K562 (cell line): ENCODE results near the gene EVI5L. TPM values are rescaled to one million over a fixed set of nuclear protein-coding genes. Genes with fewer than 3 reads are reported as not detected.

Experiments used
- ATAC-seq: fragments of 200-7000 bp; cut with Tn5 transposase; 3 replicates; pipeline ENCODE4 v1.9.1; 2020; ENCODE audit warnings: moderate library complexity
- BruUV-seq: library from RNA; stranded (reverse); fragments of 400-500 nt; replicated peaks from 2 replicates; lab custom pipeline; 2021; lab: Mats Ljungman, UMichigan
- CTCF ChIA-PET: fragments of 300-600 bp; formaldehyde crosslinking; extraction: SDS; loops from one replicate; lab custom pipeline; 2021; ENCODE audit warnings: low intra/inter-chr PET ratio; lab: Yijun Ruan, JAX
- POLR2A ChIA-PET: fragments of 300-600, 350-650 bp; sonication (Branson Sonifier 250); formaldehyde crosslinking; extraction: SDS; loops from one replicate; lab custom pipeline; 2021; ENCODE audit warnings: antibody characterized with exemption, inconsistent platforms; lab: Yijun Ruan, JAX
- DNase-seq, 4 experiments: peaks; one replicate each; pipeline versions ENCODE4 v3.0.0 to v3.0.0-alpha.2; 2011 to 2018; ENCODE audit warnings: low spot score in 3 of 4, mixed read lengths in 3 of 4; ENCODE audit errors: extremely low read depth in 1 of 4
- FAIRE-seq: peaks from 2 replicates; lab custom pipeline; 2011; peaks lifted over from hg19 to GRCh38; lab: Jason Lieb, UNC
- H2AFZ ChIP-seq: 2 replicates; pipeline ENCODE4 v1.6.0; 2011; ENCODE audit warnings: low read depth, low read length, control low read depth, inconsistent platforms
- H3K27ac ChIP-seq: fragments of 200-600 bp; 3 replicates; pipeline ENCODE4 v1.8.0; 2011; ENCODE audit warnings: low read depth, mild to moderate bottlenecking, control low read depth, inconsistent platforms, low read length, moderate library complexity, mixed read lengths; ENCODE audit errors: extremely low read depth
- H3K27me3 ChIP-seq, 2 experiments: fragments of 300-600 bp in 1 of 2; 2 replicates in 1 of 2; 3 replicates in 1 of 2; pipeline versions ENCODE4 v1.6.0 to v1.8.0; 2011; ENCODE audit warnings: inconsistent platforms in 2 of 2, low read length in 2 of 2, mild to moderate bottlenecking in 1 of 2, mixed read lengths in 1 of 2, moderate library complexity in 1 of 2; ENCODE audit not compliant: control insufficient read depth in 2 of 2, insufficient read depth in 2 of 2
- H3K36me3 ChIP-seq: fragments of 300-600 bp; 3 replicates; pipeline ENCODE4 v1.8.0; 2011; ENCODE audit warnings: mild to moderate bottlenecking, low read length, inconsistent platforms; ENCODE audit not compliant: control insufficient read depth, insufficient read depth
- H3K4me1 ChIP-seq, 2 experiments: fragments of 200-600 bp in 1 of 2; replicated peaks in 1 of 2; 2 replicates in 1 of 2; 3 replicates in 1 of 2; pipeline versions ENCODE4 v1.5.1 to v1.8.0; 2011; ENCODE audit warnings: inconsistent platforms in 2 of 2, low read length in 2 of 2, mild to moderate bottlenecking in 1 of 2, mixed read lengths in 1 of 2, moderate library complexity in 1 of 2; ENCODE audit not compliant: control insufficient read depth in 2 of 2, insufficient read depth in 2 of 2
- H3K4me2 ChIP-seq: 2 replicates; pipeline ENCODE4 v1.6.1; 2011; ENCODE audit warnings: low read length, control low read depth, inconsistent platforms, mixed read lengths; ENCODE audit not compliant: insufficient read depth
- H3K4me3 ChIP-seq: fragments of 200-600 bp; sonication (generic), shearing (Covaris generic); 2 replicates; pipeline ENCODE4 v1.5.1; 2016; ENCODE audit warnings: control low read depth, inconsistent platforms
- H3K79me2 ChIP-seq: fragments of 200-600 bp; 3 replicates; pipeline ENCODE4 v1.8.0; 2011; ENCODE audit warnings: low read length, inconsistent platforms; ENCODE audit not compliant: control insufficient read depth, insufficient read depth
- H3K9ac ChIP-seq, 2 experiments: 2 replicates each; pipeline versions ENCODE4 v1.6.0 to v1.6.1; 2011; ENCODE audit warnings: low read depth in 2 of 2, low read length in 2 of 2, control low read depth in 1 of 2, inconsistent platforms in 1 of 2, mild to moderate bottlenecking in 1 of 2, mixed read lengths in 1 of 2; ENCODE audit not compliant: insufficient read depth in 1 of 2
- H3K9me1 ChIP-seq: one replicate; pipeline ENCODE4 v1.6.0; 2011; ENCODE audit warnings: inconsistent platforms, mild to moderate bottlenecking, low read length, moderate library complexity; ENCODE audit not compliant: control insufficient read depth, insufficient read depth
- H3K9me3 ChIP-seq: replicated peaks from 2 replicates; pipeline ENCODE4 v1.5.1; 2011; ENCODE audit warnings: low read depth, low read length, inconsistent platforms; ENCODE audit not compliant: control insufficient read depth, insufficient read depth
- H4K20me1 ChIP-seq: replicated peaks from 2 replicates; pipeline ENCODE4 v1.6.1; 2011; ENCODE audit warnings: low read length, inconsistent platforms, mixed read lengths; ENCODE audit not compliant: control insufficient read depth, insufficient read depth
- ATF7 ChIP-seq: fragments of 450-650 bp; IDR thresholded peaks from 2 replicates; pipeline ENCODE4 v1.7.1; 2014; ENCODE audit warnings: mild to moderate bottlenecking, moderate library complexity
- CBX1 ChIP-seq: sonication (generic); IDR thresholded peaks from 2 replicates; pipeline ENCODE4 v1.6.1; 2016; ENCODE audit warnings: antibody characterized with exemption, low read depth, mild to moderate bottlenecking
- CCNT2 ChIP-seq: IDR thresholded peaks from 2 replicates; pipeline ENCODE4 v1.6.1; 2011; ENCODE audit warnings: borderline replicate concordance, low read depth, mild to moderate bottlenecking, moderate library complexity, mixed read lengths, low read length; ENCODE audit not compliant: insufficient read length; ENCODE audit errors: extremely low read depth
- CXXC5 ChIP-seq: fragments of 250-450 bp; sonication (Bioruptor Pico); IDR thresholded peaks from 2 replicates; pipeline ENCODE4 v1.8.0; 2022; ENCODE audit warnings: inconsistent platforms, mild to moderate bottlenecking, moderate library complexity
- EGR1 ChIP-seq: fragments of 450-650 bp; conservative IDR thresholded peaks from 2 replicates; pipeline ENCODE4 v1.6.1; 2017; ENCODE audit warnings: mild to moderate bottlenecking
- GTF2E2 ChIP-seq: fragments of 200-800 bp; sonication (Bioruptor generic); IDR thresholded peaks from 2 replicates; pipeline ENCODE4 v1.6.1; 2016; ENCODE audit warnings: missing genetic modification characterization, missing compliant biosample characterization
- HMGN3 ChIP-seq: IDR thresholded peaks from 2 replicates; pipeline ENCODE4 v1.6.1; 2011; ENCODE audit warnings: borderline replicate concordance, low read depth, mild to moderate bottlenecking, mixed read lengths, low read length; ENCODE audit not compliant: insufficient read length; ENCODE audit errors: extremely low read depth
- MAZ ChIP-seq, 2 experiments: fragments of 450-650 bp in 1 of 2; sonication (generic) in 1 of 2; formaldehyde crosslinking; IDR thresholded peaks in 1 of 2; conservative IDR thresholded peaks in 1 of 2; 2 replicates each; pipeline versions ENCODE4 v1.4.0 to v1.5.0; 2020; ENCODE audit warnings: mild to moderate bottlenecking in 1 of 2, missing genetic modification reagents in 1 of 2
- MED1 ChIP-seq: sonication (generic); formaldehyde crosslinking; IDR thresholded peaks from 2 replicates; pipeline ENCODE4 v1.8.1; 2023; ENCODE audit warnings: missing genetic modification reagents, borderline replicate concordance
- NRF1 ChIP-seq, 2 experiments: fragments of 450-650 bp; IDR thresholded peaks in 1 of 2; conservative IDR thresholded peaks in 1 of 2; 2 replicates each; pipeline ENCODE4 v1.6.1; 2014; ENCODE audit warnings: mild to moderate bottlenecking in 2 of 2
- PHF8 ChIP-seq: fragments of 200-600 bp; sonication (generic); IDR thresholded peaks from 2 replicates; pipeline ENCODE4 v1.6.1; 2012; ENCODE audit warnings: mixed run types, mild to moderate bottlenecking, inconsistent platforms, low read length, moderate library complexity, borderline replicate concordance
- RAD51 ChIP-seq: fragments of 450-650 bp; IDR thresholded peaks from 2 replicates; pipeline ENCODE4 v1.7.1; 2016; ENCODE audit warnings: low read depth, mild to moderate bottlenecking, borderline replicate concordance
- RFX7 ChIP-seq: fragments of 250-450 bp; sonication (Bioruptor Pico); IDR thresholded peaks from 2 replicates; pipeline ENCODE4 v1.5.1; 2021; ENCODE audit warnings: mild to moderate bottlenecking
- SMAD3 ChIP-seq: fragments of 450-650 bp; formaldehyde crosslinking; conservative IDR thresholded peaks from 2 replicates; pipeline ENCODE4 v1.4.0; 2020; ENCODE audit warnings: mild to moderate bottlenecking
- SP1 ChIP-seq: sonication (generic); formaldehyde crosslinking; IDR thresholded peaks from 2 replicates; pipeline ENCODE4 v1.8.1; 2022; ENCODE audit warnings: mild to moderate bottlenecking, missing genetic modification reagents
- SREBF1 ChIP-seq: fragments of 150-350 bp; IDR thresholded peaks from 2 replicates; pipeline ENCODE4 v1.6.1; 2014; ENCODE audit warnings: antibody characterized with exemption, low read depth, low read length, borderline replicate concordance
- ZC3H4 ChIP-seq: sonication (generic); formaldehyde crosslinking; IDR thresholded peaks from 2 replicates; pipeline ENCODE4 v1.9.0; 2021; ENCODE audit warnings: missing genetic modification reagents, borderline replicate concordance
- ZFX ChIP-seq: sonication (generic); formaldehyde crosslinking; IDR thresholded peaks from 2 replicates; pipeline ENCODE4 v1.8.0; 2022; ENCODE audit warnings: mild to moderate bottlenecking, missing genetic modification reagents, moderate library complexity
- ZNF263 ChIP-seq: sonication (generic); formaldehyde crosslinking; IDR thresholded peaks from 2 replicates; pipeline ENCODE4 v1.8.0; 2022; ENCODE audit warnings: mild to moderate bottlenecking, missing genetic modification reagents, borderline replicate concordance
- WGBS: fragments of 100-300 bp; shearing (Covaris generic); methylation state at CpG from one replicate; pipeline ENCODE4 v1.1.6; 2016; ENCODE audit warnings: low coverage, mixed read lengths; ENCODE audit not compliant: insufficient coverage; ENCODE audit errors: missing lambda C conversion rate; 5-methylcytosine and 5-hydroxymethylcytosine counted together
- in situ Hi-C: fragments of 300-500 bp; cut with MboI; formaldehyde crosslinking; loops from 4 replicates; pipeline ENCODE4 v1.15.0; 2018; ENCODE audit warnings: inconsistent platforms, mixed read lengths
- intact Hi-C: fragments of 100-400 bp; cut with micrococcal nuclease; formaldehyde crosslinking; loops from 2 replicates; pipeline ENCODE4 v1.14.2; 2022
- polyA plus RNA-seq, 8 experiments: library from polyadenylated mRNA; depleted of rRNA in 4 of 8; stranded (reverse) in 5 of 8; unstranded in 3 of 8; fragments of >200 nt; fragmentation: Nextera tagmentation in 2 of 8; fragmentation: Illumina TruSeq in 1 of 8; extraction: Ambion mirVana in 2 of 8; extraction: Trizol in 1 of 8; gene quantifications; 2 replicates each; pipeline versions ENCODE4 v1.2.1 to v1.2.3, GENCODE V29; 2011 to 2014; ENCODE audit warnings: inconsistent platforms in 1 of 8, missing spikeins in 1 of 8
- total RNA-seq, 7 experiments: library from RNA; depleted of rRNA in 6 of 7; stranded (reverse); fragments of >200 nt in 6 of 7; fragmentation: Illumina TruSeq in 2 of 7; extraction: Trizol in 2 of 7; gene quantifications; 2 replicates each; pipeline versions ENCODE4 v1.2.1 to v1.2.3, GENCODE V29; 2011 to 2021; ENCODE audit warnings: low replicate concordance in 1 of 7
- TF ChIP-seq, protein P1 (sequence below): fragments of 200-800 bp; sonication (Bioruptor generic); IDR thresholded peaks from 2 replicates; pipeline ENCODE4 v1.6.1; 2017; ENCODE audit warnings: missing genetic modification characterization, missing compliant biosample characterization
- TF ChIP-seq, protein P2 (sequence below): fragments of 450-650 bp; formaldehyde crosslinking; IDR thresholded peaks from 2 replicates; pipeline ENCODE4 v1.4.0; 2020; ENCODE audit warnings: mild to moderate bottlenecking, moderate library complexity

The EVI5L gene
- total and polyA plus RNA-seq, 9 of the 15 experiments (the other 6 are each of a cell fraction or from before 2014, with no cell fraction given) = 0.69 to 1.8 (median 1.2) TPM; not detected in 2

DNA sequence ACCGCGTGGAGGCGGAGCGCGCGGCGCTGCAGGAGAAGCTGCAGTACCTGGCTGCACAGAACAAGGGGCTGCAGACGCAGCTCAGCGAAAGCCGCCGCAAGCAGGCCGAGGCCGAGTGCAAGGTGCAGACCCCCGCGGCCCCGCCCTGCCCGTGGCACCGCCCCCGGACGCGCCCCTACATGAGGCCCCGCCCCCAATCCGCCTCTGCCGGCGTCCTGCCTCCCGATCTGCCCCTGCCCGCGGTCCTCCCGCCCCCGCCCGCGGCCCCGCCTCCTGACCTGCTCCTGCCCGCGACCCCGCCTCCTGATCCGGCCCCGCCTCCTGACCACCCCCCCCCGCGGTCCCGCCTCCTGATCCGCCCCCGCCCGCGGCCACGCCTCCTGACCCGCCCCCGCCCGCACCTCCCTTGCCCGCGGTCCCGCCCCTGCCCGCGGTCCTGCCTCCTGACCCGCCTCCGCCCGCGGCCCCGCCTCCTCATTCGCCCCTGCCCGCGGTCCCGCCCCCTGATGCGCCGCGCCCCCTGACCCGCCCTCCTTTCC, 32.5 kb downstream of the EVI5L start:
- H3K9me3 ChIP-seq = no peaks in the 10 kb centered on the region
- no peaks in the 10 kb centered on the region for H3K79me2 ChIP-seq
- H3K9ac ChIP-seq = peak overlapping the region in 1 of 2 experiments; percentile 86; a peak in 2 of 4 replicates
- H2AFZ ChIP-seq = peak overlapping the region; percentile 83
- H3K4me1 ChIP-seq = peaks cover 22 to 83% of the 10 kb centered on the region in 2 experiments
- H3K4me2 ChIP-seq = peak overlapping the region; percentile 72
- H3K36me3 ChIP-seq = no peaks in the 10 kb centered on the region
- intact Hi-C loops (no loop called here), in situ Hi-C loops (no loop called here)
- peak overlapping the region; percentile 36 for H3K4me3 ChIP-seq
- FAIRE-seq (no peak), DNase-seq (peak; percentile 93 to 99 (median 98)), ATAC-seq (peak; percentile 86)
- BruUV-seq = no TSS peak
- H3K9me1 ChIP-seq = peaks cover 6% of the 10 kb centered on the region
- H3K27ac ChIP-seq = no peak overlapping the region
- WGBS = 10% methylated on average over 2 of the region's 67 CpGs
- H3K27me3 ChIP-seq = no peaks in the 10 kb centered on the region
- POLR2A ChIA-PET = no interaction called here
- H4K20me1 ChIP-seq = no peaks in the 10 kb centered on the region
- CTCF ChIA-PET = no interaction called here
- TF ChIP-seq, protein P1, sequence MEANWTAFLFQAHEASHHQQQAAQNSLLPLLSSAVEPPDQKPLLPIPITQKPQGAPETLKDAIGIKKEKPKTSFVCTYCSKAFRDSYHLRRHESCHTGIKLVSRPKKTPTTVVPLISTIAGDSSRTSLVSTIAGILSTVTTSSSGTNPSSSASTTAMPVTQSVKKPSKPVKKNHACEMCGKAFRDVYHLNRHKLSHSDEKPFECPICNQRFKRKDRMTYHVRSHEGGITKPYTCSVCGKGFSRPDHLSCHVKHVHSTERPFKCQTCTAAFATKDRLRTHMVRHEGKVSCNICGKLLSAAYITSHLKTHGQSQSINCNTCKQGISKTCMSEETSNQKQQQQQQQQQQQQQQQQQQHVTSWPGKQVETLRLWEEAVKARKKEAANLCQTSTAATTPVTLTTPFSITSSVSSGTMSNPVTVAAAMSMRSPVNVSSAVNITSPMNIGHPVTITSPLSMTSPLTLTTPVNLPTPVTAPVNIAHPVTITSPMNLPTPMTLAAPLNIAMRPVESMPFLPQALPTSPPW (CRISPR knock-in tag) = peak; percentile 95
- peak; percentile 50 for TF ChIP-seq HMGN3
- 0 out of 4 replicates have a peak, but pooled peaks have one; percentile 47 to 49 for TF ChIP-seq MAZ (CRISPR knock-in tag; conservative IDR thresholded peaks at IDR 0.05 in 1 of 2, IDR thresholded peaks at IDR 0.05 in 1 of 2)
- no peak for TF ChIP-seq CBX1
- peak; percentile 29; the same call in 1 of the 2 replicates for TF ChIP-seq PHF8
- TF ChIP-seq RFX7 (CRISPR knock-in tag) = no peak
- TF ChIP-seq MED1 (CRISPR knock-in tag) = no peak
- no peak for TF ChIP-seq RAD51
- no peak for TF ChIP-seq SMAD3 (CRISPR knock-in tag)
- no peak for TF ChIP-seq GTF2E2 (tag)
- TF ChIP-seq NRF1 (conservative IDR thresholded peaks at IDR 0.05 in 1 of 2, IDR thresholded peaks at IDR 0.05 in 1 of 2) = peak in 1 of 2 experiments; percentile 41; a peak in 1 of 4 replicates
- TF ChIP-seq ATF7 = no peak
- TF ChIP-seq ZFX (CRISPR knock-in tag) = peak; percentile 57; the same call in 1 of the 2 replicates
- TF ChIP-seq EGR1 = peak; percentile 79; the same call in 1 of the 2 replicates
- TF ChIP-seq ZC3H4 (CRISPR knock-in tag) = no peak
- TF ChIP-seq CXXC5 (CRISPR knock-in tag) = 0 out of 2 replicates have a peak, but pooled peaks have one; percentile 23
- TF ChIP-seq, protein P2, sequence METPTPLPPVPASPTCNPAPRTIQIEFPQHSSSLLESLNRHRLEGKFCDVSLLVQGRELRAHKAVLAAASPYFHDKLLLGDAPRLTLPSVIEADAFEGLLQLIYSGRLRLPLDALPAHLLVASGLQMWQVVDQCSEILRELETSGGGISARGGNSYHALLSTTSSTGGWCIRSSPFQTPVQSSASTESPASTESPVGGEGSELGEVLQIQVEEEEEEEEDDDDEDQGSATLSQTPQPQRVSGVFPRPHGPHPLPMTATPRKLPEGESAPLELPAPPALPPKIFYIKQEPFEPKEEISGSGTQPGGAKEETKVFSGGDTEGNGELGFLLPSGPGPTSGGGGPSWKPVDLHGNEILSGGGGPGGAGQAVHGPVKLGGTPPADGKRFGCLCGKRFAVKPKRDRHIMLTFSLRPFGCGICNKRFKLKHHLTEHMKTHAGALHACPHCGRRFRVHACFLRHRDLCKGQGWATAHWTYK (CRISPR knock-in tag) = 0 out of 2 replicates have a peak, but pooled peaks have one; percentile 28
- TF ChIP-seq ZNF263 = peak; percentile 77
- TF ChIP-seq SREBF1 = no peak
- peak; percentile 34 for TF ChIP-seq CCNT2
- peak; percentile 73 for TF ChIP-seq SP1 (CRISPR knock-in tag)
